ENCODE data around the gene HDGFL2.

- TF ChIP-seq CTCF (IDR thresholded peaks at IDR 0.05; ENCODE audit: insufficient read depth, low read depth, low read length) (no peak), EZH2 (IDR thresholded peaks at IDR 0.05; ENCODE audit: insufficient read depth, low read length) (no peak)
These were observed 32.9 kb downstream of the HDGFL2 start for GRCh38 chr19:4504891-4505569.
